ENCODE measurements around the gene FLACC1. TPM values are rescaled to one million over a fixed set of nuclear protein-coding genes. Genes with fewer than 3 reads are reported as not detected.

FLACC1 gene
- total and polyA plus RNA-seq, 9 of the 15 experiments (the other 6 are each of a cell fraction or from before 2014, with no cell fraction given), result 0.07 to 0.68 (median 0.22) TPM; not detected in 2

GRCh38 chr2:201260302-201260800 is 96.8 kb downstream of the FLACC1 start, which contains the start of gene CASP8:
Gene CASP8, plus strand, starts transcription at chr2:201260536. Its CDS starts 5,951 bp downstream, at chr2:201266487.
- in situ Hi-C loops (cut with MboI) (no loop called here), intact Hi-C loops (cut with micrococcal nuclease) (no loop called here)
- FAIRE-seq (peak; percentile 85), ATAC-seq (peak; percentile 47), DNase-seq (ENCODE audit: extremely low read depth in 1 of 4, low spot score in 3 of 4) (peak in 2 of 4 experiments; percentile 34 to 66)
- Histone ChIP-seq H3K4me3 (peak within 1 kb of the TSS; percentile 50), H4K20me1 (replicated peaks; ENCODE audit: control insufficient read depth, insufficient read depth, low read length) (no peaks in the 10 kb centered on the region), H3K79me2 (ENCODE audit: control insufficient read depth, insufficient read depth, low read length) (peaks cover 69% of the 10 kb centered on the region), H3K9me1 (ENCODE audit: control insufficient read depth, insufficient read depth, low read length) (no peaks in the 10 kb centered on the region), H3K4me2 (ENCODE audit: insufficient read depth, low read length) (peak within 1 kb of the TSS; percentile 88), H3K27ac (ENCODE audit: extremely low read depth, low read depth, low read length) (peak within 1 kb of the TSS; percentile 98), H2AFZ (ENCODE audit: low read depth, low read length) (peak within 1 kb of the TSS; percentile 83), H3K36me3 (ENCODE audit: control insufficient read depth, insufficient read depth, low read length) (no peaks in the 10 kb centered on the region), H3K27me3 (ENCODE audit: control insufficient read depth in 2 of 2, insufficient read depth in 2 of 2, low read length in 2 of 2) (no peaks in the 10 kb centered on the region), H3K4me1 (replicated peaks in 1 of 2; ENCODE audit: control insufficient read depth in 2 of 2, insufficient read depth in 2 of 2, low read length in 2 of 2) (peaks cover 17 to 35% of the 10 kb centered on the region in 2 experiments), H3K9ac (ENCODE audit: insufficient read depth in 1 of 2, low read depth in 2 of 2, low read length in 2 of 2) (peak within 1 kb of the TSS; percentile 74 to 79; a peak in 3 of 4 replicates), H3K9me3 (replicated peaks; ENCODE audit: control insufficient read depth, insufficient read depth, low read depth, low read length) (no peaks in the 10 kb centered on the region)
- no TSS peak for BruUV-seq (replicated peaks)
- ChIA-PET POLR2A (interaction anchor here (1.1 to 1.8 kb wide), 2 partner anchors 16 to 28 kb away, joined by 3 to 5 read pairs; no protein-coding TSS in a partner anchor), CTCF (ENCODE audit: low intra/inter-chr PET ratio) (no interaction called here)
- WGBS (ENCODE audit: insufficient coverage, low coverage, missing lambda C conversion rate), result 15% methylated on average over 10 of the region's 10 CpGs
- no peak for TF ChIP-seq PKNOX1 (IDR thresholded peaks at IDR 0.05)
- no peak for TF ChIP-seq ZBTB12 (CRISPR knock-in tag; IDR thresholded peaks at IDR 0.05)
- TF ChIP-seq SPI1 (IDR thresholded peaks at IDR 0.05; ENCODE audit: borderline replicate concordance, low read depth, low read length), result peak; percentile 33; the same call in 1 of the 2 replicates
- TF ChIP-seq TAF15 (IDR thresholded peaks at IDR 0.05; ENCODE audit: low read depth, low read length), result no peak
- TF ChIP-seq ZNF699 (CRISPR knock-in tag; IDR thresholded peaks at IDR 0.05; ENCODE audit: insufficient replicate concordance), result no peak
- TF ChIP-seq ZNF586 (CRISPR knock-in tag; conservative IDR thresholded peaks at IDR 0.05), result no peak
- no peak for TF ChIP-seq EGR1 (conservative IDR thresholded peaks at IDR 0.05)
- TF ChIP-seq ASH1L (IDR thresholded peaks at IDR 0.05; ENCODE audit: borderline replicate concordance, low read depth, partially characterized antibody), result no peak
- TF ChIP-seq BDP1 (IDR thresholded peaks at IDR 0.05; ENCODE audit: insufficient read depth, insufficient read length), result no peak
- TF ChIP-seq MEIS2 (IDR thresholded peaks at IDR 0.05; ENCODE audit: partially characterized antibody), result no peak
- TF ChIP-seq ZNF212 (CRISPR knock-in tag; IDR thresholded peaks at IDR 0.05), result no peak
- peak; percentile 83 for TF ChIP-seq ZNF592 (IDR thresholded peaks at IDR 0.05)
- TF ChIP-seq RCOR1 (IDR thresholded peaks at IDR 0.05; ENCODE audit: borderline replicate concordance in 1 of 2, low read depth in 2 of 2, low read length in 2 of 2), result no peak
- no peak for TF ChIP-seq ZNF655 (CRISPR knock-in tag; IDR thresholded peaks at IDR 0.05)
- TF ChIP-seq NR2C1 (IDR thresholded peaks at IDR 0.05), result no peak
- TF ChIP-seq NR2C1 (tag; IDR thresholded peaks at IDR 0.05), result peak; percentile 10; the same call in 1 of the 2 replicates
